MM.1S (cell line): Measurements from ENCODE around the gene ZNF804A.

ENCODE experiments used
- DNase-seq: peaks from one replicate; pipeline ENCODE4 v3.0.0-alpha.2; 2015
- H2AFZ ChIP-seq: fragments of 300-600 bp; sonication (generic); 2 replicates; pipeline ENCODE4 v1.6.0; 2016; ENCODE audit warnings: antibody characterized with exemption, low read length
- H3F3A ChIP-seq: fragments of 300-600 bp; sonication (generic); 2 replicates; pipeline ENCODE4 v1.6.1; 2016; ENCODE audit warnings: mild to moderate bottlenecking, antibody characterized with exemption, low read length, moderate library complexity, mixed read lengths; ENCODE audit not compliant: insufficient read depth
- H3K27ac ChIP-seq: fragments of 300-600 bp; sonication (generic); 2 replicates; pipeline ENCODE4 v1.5.1; 2016; ENCODE audit warnings: mild to moderate bottlenecking, low read length
- H3K27me3 ChIP-seq: fragments of 300-600 bp; sonication (generic); replicated peaks from 2 replicates; pipeline ENCODE4 v1.6.0; 2016; ENCODE audit warnings: low read length; ENCODE audit not compliant: insufficient read depth
- H3K36me3 ChIP-seq: fragments of 300-600 bp; sonication (generic); replicated peaks from 2 replicates; pipeline ENCODE4 v1.6.1; 2016; ENCODE audit warnings: mild to moderate bottlenecking, low read length, mixed read lengths; ENCODE audit not compliant: insufficient read depth
- H3K4me1 ChIP-seq: fragments of 300-600 bp; sonication (generic); 2 replicates; pipeline ENCODE4 v1.6.1; 2016; ENCODE audit warnings: low read length, mixed read lengths
- H3K4me2 ChIP-seq: fragments of 300-600 bp; sonication (generic); 2 replicates; pipeline ENCODE4 v1.6.0; 2016; ENCODE audit warnings: low read depth, low read length
- H3K4me3 ChIP-seq: fragments of 300-600 bp; sonication (generic); 2 replicates; pipeline ENCODE4 v1.5.1; 2016; ENCODE audit warnings: low read length, mixed read lengths
- H3K79me2 ChIP-seq: fragments of 300-600 bp; sonication (generic); 2 replicates; pipeline ENCODE4 v1.6.1; 2016; ENCODE audit warnings: mixed run types, low read length, mixed read lengths
- H3K9ac ChIP-seq: fragments of 300-600 bp; sonication (generic); 2 replicates; pipeline ENCODE4 v1.6.1; 2016; ENCODE audit warnings: low read length, mixed read lengths
- H3K9me2 ChIP-seq: fragments of 300-600 bp; sonication (generic); replicated peaks from 2 replicates; pipeline ENCODE4 v1.6.1; 2016; ENCODE audit warnings: mild to moderate bottlenecking, low read length, mixed read lengths; ENCODE audit not compliant: insufficient read depth
- H3K9me3 ChIP-seq: fragments of 300-600 bp; sonication (generic); replicated peaks from 2 replicates; pipeline ENCODE4 v1.6.1; 2016; ENCODE audit warnings: mild to moderate bottlenecking, low read length, mixed read lengths; ENCODE audit not compliant: insufficient read depth
- H4K20me1 ChIP-seq: fragments of 300-600 bp; sonication (generic); 2 replicates; pipeline ENCODE4 v1.6.1; 2016; ENCODE audit warnings: mild to moderate bottlenecking, low read length, moderate library complexity, mixed read lengths; ENCODE audit not compliant: insufficient read depth
- EZH2 ChIP-seq: fragments of 300-600 bp; sonication (generic); optimal IDR thresholded peaks from 2 replicates; pipeline ENCODE3; 2017; ENCODE audit warnings: low read depth, mild to moderate bottlenecking, antibody characterized with exemption, low read length, mixed read lengths
- EZH2phosphoT487 ChIP-seq: fragments of 300-600 bp; sonication (generic); IDR thresholded peaks from 2 replicates; pipeline ENCODE4 v1.6.1; 2018; ENCODE audit warnings: antibody characterized with exemption, low read length
- TF ChIP-seq, protein P1 (sequence below): fragments of 300-600 bp; sonication (generic); IDR thresholded peaks from 2 replicates; pipeline ENCODE4 v1.5.1; 2016; ENCODE audit warnings: antibody characterized with exemption, low read length, mixed read lengths

Gene ZNF804A

DNA sequence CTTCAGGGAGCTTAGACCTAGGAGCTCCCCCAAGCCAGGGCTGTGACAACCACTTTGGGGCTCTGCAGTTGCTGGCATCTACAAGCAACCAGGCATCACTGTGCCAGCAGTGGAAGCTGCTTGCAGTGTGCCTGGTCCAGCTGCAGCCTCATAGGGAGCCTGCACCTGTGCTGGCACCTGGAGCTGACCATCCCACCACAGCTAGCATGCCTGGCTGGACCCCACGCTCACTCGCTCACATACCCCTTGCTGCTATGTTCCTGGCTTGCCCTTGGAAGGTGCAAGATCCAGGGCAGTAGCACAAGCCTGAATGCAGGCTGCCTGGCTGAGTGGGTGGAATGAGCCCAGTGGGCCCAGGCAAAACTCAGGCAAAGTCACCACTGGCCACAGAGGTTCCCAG is 82.5 kb downstream of the ZNF804A start:
- DNase-seq, result no peak
- no peak overlapping the region for H3K4me3 ChIP-seq
- no peaks in the 10 kb centered on the region for H3K36me3 ChIP-seq
- H3K9me3 ChIP-seq, result no peaks in the 10 kb centered on the region
- H3K4me1 ChIP-seq, result no peaks in the 10 kb centered on the region
- H3F3A ChIP-seq, result no peaks in the 10 kb centered on the region
- H2AFZ ChIP-seq, result no peak overlapping the region
- no peak overlapping the region for H3K27ac ChIP-seq
- TF ChIP-seq, protein P1, sequence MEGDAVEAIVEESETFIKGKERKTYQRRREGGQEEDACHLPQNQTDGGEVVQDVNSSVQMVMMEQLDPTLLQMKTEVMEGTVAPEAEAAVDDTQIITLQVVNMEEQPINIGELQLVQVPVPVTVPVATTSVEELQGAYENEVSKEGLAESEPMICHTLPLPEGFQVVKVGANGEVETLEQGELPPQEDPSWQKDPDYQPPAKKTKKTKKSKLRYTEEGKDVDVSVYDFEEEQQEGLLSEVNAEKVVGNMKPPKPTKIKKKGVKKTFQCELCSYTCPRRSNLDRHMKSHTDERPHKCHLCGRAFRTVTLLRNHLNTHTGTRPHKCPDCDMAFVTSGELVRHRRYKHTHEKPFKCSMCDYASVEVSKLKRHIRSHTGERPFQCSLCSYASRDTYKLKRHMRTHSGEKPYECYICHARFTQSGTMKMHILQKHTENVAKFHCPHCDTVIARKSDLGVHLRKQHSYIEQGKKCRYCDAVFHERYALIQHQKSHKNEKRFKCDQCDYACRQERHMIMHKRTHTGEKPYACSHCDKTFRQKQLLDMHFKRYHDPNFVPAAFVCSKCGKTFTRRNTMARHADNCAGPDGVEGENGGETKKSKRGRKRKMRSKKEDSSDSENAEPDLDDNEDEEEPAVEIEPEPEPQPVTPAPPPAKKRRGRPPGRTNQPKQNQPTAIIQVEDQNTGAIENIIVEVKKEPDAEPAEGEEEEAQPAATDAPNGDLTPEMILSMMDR, result no peak
- no peak for TF ChIP-seq EZH2
- TF ChIP-seq EZH2phosphoT487, result no peak
- no peaks in the 10 kb centered on the region for H3K9me2 ChIP-seq
- H3K27me3 ChIP-seq, result no peaks in the 10 kb centered on the region
- H4K20me1 ChIP-seq, result no peaks in the 10 kb centered on the region
- no peaks in the 10 kb centered on the region for H3K79me2 ChIP-seq
- H3K9ac ChIP-seq, result no peak overlapping the region
- no peak overlapping the region for H3K4me2 ChIP-seq

DNA sequence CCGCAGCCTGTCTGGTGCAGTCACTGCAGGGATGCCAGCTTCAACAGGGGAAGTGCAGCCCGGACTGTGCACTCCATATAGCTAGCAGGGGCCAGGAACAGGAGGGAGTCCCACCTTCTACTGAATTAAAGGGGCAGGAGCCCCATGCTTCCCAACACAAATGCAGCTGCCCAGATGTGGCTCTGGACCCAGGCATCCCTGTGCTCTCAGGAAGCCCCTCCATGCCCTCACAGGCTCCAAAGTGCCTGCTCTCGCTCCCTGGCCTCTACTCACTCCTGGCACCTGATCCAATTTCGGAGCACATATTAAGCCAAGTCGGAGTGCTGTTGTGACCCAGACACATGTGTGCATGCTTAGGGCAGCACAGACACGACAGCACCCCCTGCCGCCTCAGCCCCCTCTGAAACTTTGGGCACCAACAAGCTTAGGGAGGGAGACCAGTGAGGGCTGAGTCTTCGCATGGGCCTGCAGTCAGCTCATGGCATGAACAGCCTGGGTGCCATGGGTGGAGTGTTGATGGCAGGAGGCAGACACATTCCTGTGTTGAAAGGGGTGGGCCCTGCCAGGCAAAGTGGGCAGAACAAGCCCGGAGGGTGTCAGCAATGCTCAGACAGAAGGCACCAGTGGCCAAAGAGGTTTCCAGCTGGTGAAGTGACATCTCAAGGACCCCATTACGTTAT is 83.5 kb downstream of the ZNF804A start:
- Histone ChIP-seq H3K9me3 (no peaks in the 10 kb centered on the region), H3K27ac (no peak overlapping the region), H3K9me2 (no peaks in the 10 kb centered on the region), H3K27me3 (no peaks in the 10 kb centered on the region), H3K4me1 (no peaks in the 10 kb centered on the region), H2AFZ (no peak overlapping the region), H3K4me2 (no peak overlapping the region), H3K9ac (no peak overlapping the region), H4K20me1 (no peaks in the 10 kb centered on the region), H3F3A (no peaks in the 10 kb centered on the region), H3K36me3 (no peaks in the 10 kb centered on the region), H3K79me2 (no peaks in the 10 kb centered on the region), H3K4me3 (no peak overlapping the region)
- DNase-seq, result no peak
- TF ChIP-seq, protein P1, result no peak
- no peak for TF ChIP-seq EZH2
- no peak for TF ChIP-seq EZH2phosphoT487

DNA sequence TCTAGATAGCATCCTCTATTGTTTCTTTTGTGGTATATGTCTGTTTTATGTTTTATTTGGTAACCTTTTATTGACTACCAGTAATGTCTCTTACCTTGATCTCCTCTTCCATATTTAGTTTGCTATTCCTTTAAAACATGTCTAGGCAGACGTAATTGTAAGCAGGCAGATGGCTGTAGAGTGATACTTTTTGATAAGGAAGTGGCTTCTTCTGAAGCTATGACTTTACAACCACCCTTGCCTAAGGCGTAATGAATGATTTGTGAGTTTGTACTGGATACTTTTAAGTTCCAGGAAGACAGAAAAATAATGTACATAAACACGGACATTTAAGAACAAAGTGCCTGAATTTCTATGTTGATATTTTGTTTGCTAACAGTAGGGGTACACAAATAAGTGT is 85.6 kb downstream of the ZNF804A start:
- Histone ChIP-seq H3K4me3 (no peak overlapping the region), H3K27ac (no peak overlapping the region), H3K9ac (no peak overlapping the region), H3K9me3 (no peaks in the 10 kb centered on the region), H3K27me3 (no peaks in the 10 kb centered on the region), H3K36me3 (no peaks in the 10 kb centered on the region), H2AFZ (no peak overlapping the region), H3K4me1 (no peaks in the 10 kb centered on the region), H3F3A (no peaks in the 10 kb centered on the region), H3K79me2 (no peaks in the 10 kb centered on the region), H3K4me2 (no peak overlapping the region), H3K9me2 (no peaks in the 10 kb centered on the region), H4K20me1 (no peaks in the 10 kb centered on the region)
- TF ChIP-seq, protein P1, result no peak
- no peak for TF ChIP-seq EZH2
- no peak for TF ChIP-seq EZH2phosphoT487
- no peak for DNase-seq
